Liver (tissue), 3 donors: Measurements from ENCODE around the gene ACADS.

Experiments
- ATF3 ChIP-seq: IDR thresholded peaks from 2 replicates; pipeline ENCODE4 v1.6.1; 2016; ENCODE audit warnings: antibody characterized with exemption
- CTCF ChIP-seq: fragments of 150-350 bp; IDR thresholded peaks from 2 replicates; pipeline ENCODE4 v1.5.1; 2017; ENCODE audit warnings: improper control_type of control experiment, low read depth, low read length; ENCODE audit not compliant: missing input control
- EGR1 ChIP-seq, 2 donors: IDR thresholded peaks; 2 replicates each; pipeline ENCODE4 v1.6.1; 2016 to 2018; ENCODE audit warnings: antibody characterized with exemption in 2 of 2, low read depth in 2 of 2
- GABPA ChIP-seq, 2 donors: IDR thresholded peaks in 1 of 2; conservative IDR thresholded peaks in 1 of 2; 2 replicates each; pipeline ENCODE4 v1.6.1; 2016; ENCODE audit warnings: antibody characterized with exemption in 2 of 2, mild to moderate bottlenecking in 1 of 2, moderate library complexity in 1 of 2
- JUND ChIP-seq, 2 donors: IDR thresholded peaks; 2 replicates each; pipeline ENCODE4 v1.6.1; 2016; ENCODE audit warnings: antibody characterized with exemption in 2 of 2
- MAX ChIP-seq: IDR thresholded peaks from 2 replicates; pipeline ENCODE4 v1.6.1; 2016; ENCODE audit warnings: antibody characterized with exemption
- TF ChIP-seq, protein P1 (sequence below): IDR thresholded peaks from 2 replicates; pipeline ENCODE4 v1.6.1; 2016; ENCODE audit warnings: antibody characterized with exemption, mild to moderate bottlenecking
- donor health status: healthy.
- donor health status: healthy.

- no peak for TF ChIP-seq CTCF
- no peak for TF ChIP-seq MAX
- no peak for TF ChIP-seq GABPA (IDR thresholded peaks at IDR 0.05 in 1 of 2, conservative IDR thresholded peaks at IDR 0.05 in 1 of 2)
- no peak for TF ChIP-seq JUND (IDR thresholded peaks at IDR 0.05)
- TF ChIP-seq ATF3, result no peak
- TF ChIP-seq, protein P1, sequence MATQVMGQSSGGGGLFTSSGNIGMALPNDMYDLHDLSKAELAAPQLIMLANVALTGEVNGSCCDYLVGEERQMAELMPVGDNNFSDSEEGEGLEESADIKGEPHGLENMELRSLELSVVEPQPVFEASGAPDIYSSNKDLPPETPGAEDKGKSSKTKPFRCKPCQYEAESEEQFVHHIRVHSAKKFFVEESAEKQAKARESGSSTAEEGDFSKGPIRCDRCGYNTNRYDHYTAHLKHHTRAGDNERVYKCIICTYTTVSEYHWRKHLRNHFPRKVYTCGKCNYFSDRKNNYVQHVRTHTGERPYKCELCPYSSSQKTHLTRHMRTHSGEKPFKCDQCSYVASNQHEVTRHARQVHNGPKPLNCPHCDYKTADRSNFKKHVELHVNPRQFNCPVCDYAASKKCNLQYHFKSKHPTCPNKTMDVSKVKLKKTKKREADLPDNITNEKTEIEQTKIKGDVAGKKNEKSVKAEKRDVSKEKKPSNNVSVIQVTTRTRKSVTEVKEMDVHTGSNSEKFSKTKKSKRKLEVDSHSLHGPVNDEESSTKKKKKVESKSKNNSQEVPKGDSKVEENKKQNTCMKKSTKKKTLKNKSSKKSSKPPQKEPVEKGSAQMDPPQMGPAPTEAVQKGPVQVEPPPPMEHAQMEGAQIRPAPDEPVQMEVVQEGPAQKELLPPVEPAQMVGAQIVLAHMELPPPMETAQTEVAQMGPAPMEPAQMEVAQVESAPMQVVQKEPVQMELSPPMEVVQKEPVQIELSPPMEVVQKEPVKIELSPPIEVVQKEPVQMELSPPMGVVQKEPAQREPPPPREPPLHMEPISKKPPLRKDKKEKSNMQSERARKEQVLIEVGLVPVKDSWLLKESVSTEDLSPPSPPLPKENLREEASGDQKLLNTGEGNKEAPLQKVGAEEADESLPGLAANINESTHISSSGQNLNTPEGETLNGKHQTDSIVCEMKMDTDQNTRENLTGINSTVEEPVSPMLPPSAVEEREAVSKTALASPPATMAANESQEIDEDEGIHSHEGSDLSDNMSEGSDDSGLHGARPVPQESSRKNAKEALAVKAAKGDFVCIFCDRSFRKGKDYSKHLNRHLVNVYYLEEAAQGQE, result no peak
- TF ChIP-seq EGR1 (IDR thresholded peaks at IDR 0.05; ENCODE audit: low read depth in 2 of 2), result no peak
Measured at GRCh38 chr12:120755269-120755668, 29.6 kb downstream of the ACADS start.
